Measurements from ENCODE around the gene KCTD8.

DNA sequence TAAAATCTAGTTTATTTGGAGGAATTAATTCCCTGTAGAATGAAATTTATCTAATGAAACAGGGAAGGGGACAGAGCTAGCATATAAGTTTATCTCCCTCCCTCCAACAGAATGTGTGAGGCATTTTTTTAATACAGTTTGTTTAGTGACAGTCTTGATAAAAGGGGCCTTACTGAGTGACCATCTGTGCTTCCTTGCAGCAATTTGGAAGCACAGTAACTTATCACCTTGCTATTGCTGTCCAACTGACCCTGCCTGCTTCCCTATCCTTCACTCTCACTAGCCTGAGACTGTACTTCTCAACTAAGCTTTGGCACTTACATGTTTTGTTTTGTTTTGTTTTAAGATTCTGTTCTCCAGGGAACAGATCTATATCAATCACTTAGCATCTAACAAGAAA lies 31.1 kb upstream of the KCTD8 start:
- no peak for TF ChIP-seq EZH2 (IDR thresholded peaks at IDR 0.05; ENCODE audit: borderline replicate concordance, insufficient read depth, low read depth, low read length, poor library complexity, severe bottlenecking)
- TF ChIP-seq, protein P1, sequence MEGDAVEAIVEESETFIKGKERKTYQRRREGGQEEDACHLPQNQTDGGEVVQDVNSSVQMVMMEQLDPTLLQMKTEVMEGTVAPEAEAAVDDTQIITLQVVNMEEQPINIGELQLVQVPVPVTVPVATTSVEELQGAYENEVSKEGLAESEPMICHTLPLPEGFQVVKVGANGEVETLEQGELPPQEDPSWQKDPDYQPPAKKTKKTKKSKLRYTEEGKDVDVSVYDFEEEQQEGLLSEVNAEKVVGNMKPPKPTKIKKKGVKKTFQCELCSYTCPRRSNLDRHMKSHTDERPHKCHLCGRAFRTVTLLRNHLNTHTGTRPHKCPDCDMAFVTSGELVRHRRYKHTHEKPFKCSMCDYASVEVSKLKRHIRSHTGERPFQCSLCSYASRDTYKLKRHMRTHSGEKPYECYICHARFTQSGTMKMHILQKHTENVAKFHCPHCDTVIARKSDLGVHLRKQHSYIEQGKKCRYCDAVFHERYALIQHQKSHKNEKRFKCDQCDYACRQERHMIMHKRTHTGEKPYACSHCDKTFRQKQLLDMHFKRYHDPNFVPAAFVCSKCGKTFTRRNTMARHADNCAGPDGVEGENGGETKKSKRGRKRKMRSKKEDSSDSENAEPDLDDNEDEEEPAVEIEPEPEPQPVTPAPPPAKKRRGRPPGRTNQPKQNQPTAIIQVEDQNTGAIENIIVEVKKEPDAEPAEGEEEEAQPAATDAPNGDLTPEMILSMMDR (IDR thresholded peaks at IDR 0.05) = no peak

Data from B cell (primary cell).